GM21526 (cell line): ENCODE measurements around the gene FBXW12.
"Not testable (repeated sequence)": the region's sequence is repeated elsewhere in the genome, so short reads cannot be mapped to it uniquely, and the experiment has no call there.

Experiments
- ATAC-seq: cut with Tn5 transposase; IDR thresholded peaks from one replicate; pipeline ENCODE4 v1.9.1; 2021; ENCODE audit warnings: moderate library complexity; ENCODE audit not compliant: unreplicated experiment, low FRiP score

FBXW12 gene, protein sequence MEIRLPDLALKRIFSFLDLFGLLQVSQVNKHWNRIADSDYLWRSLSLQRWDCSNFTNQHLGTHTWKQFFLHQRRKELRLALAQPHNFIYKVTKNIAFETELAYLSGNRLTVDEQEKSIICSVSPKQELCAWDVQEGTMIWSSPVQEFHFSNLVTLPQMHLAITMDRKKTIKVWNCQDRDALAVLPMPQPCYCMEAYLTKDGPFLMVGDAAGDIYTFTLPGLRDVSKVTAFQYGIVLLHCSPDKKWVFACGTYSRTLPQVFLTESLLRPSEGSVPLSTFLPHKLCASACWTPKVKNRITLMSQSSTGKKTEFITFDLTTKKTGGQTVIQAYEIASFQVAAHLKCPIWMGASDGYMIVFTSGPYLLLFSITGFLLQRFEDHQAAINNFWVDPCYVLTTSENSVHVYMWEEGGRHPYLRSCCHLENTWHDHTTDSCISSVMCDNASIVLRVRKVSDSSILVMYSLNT

DNA sequence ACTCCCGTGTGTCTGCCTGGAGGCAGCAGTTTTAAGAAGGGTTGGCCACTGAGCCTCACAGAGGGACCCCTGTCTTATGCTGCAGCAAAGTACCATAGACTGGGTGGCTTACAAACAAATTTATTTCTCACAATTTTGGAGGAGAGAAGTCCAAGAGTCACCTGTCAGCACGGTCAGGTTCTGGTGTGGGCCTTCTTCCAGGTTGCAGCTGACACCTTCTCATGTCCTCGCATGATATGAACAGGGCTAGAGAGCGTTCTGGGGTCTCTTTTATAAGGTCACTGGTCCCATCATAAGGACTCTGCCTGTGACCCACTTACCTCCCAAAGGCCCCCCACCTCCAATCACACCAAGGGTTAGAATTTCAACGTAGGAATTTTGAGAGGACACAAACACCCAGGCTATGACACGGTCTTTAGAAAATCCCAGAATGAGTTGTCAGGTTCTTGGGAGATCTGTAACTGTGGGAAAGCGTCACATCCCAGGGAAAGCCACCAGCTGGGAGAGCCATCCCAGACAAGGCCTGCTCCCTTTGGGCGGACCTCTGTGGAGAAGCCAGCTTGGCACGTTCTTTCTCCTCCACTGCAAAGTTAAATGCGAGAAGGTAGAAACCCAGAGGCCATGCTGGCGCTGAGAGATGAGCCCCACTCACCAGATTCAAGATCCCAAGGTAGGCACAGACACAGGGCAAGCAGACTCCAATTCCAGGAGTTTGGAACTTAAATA lies at the start of gene FBXW12:
TSS of gene FBXW12 (plus strand) at position 569 of the 726 bp plus-strand sequence. CDS start 549 bp downstream, outside the sequence.
- ATAC-seq, result no peak

DNA sequence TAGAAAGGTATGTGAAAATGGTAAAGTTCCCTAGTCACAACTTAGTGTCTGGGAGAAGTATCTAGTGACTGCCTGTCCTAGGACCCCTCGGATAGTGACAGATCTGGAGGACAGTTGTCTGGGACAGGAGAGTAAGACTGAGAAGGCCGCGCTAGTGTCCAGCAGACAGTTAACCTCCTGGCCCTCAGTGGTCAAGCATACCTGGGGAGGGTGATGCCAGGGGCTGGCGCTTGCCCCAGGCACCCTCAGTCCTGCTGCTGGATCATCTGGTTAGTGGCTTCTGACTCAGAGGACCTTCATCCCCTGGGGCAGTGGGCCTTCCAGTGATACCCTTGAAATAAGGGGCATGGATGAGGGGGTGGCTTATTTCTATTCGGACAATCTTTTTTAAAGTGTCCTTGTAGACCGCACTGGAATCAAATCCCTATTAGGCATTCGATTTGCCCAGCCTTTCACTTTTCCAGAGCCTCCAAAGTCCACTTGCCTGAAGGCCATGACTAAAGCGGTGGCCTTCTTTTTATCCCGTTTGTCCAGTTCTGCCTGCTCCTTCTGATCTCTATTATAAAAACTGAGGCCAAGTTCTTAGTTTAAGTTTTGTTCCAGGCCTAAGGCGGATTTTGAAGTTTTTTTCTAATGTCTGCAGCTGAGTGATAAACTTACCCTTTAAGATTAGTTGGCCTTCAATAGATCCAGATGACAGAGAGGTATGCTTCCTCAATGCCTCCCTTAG lies 40.1 kb upstream of the FBXW12 start:
- ATAC-seq, result not testable (repeated sequence)

DNA sequence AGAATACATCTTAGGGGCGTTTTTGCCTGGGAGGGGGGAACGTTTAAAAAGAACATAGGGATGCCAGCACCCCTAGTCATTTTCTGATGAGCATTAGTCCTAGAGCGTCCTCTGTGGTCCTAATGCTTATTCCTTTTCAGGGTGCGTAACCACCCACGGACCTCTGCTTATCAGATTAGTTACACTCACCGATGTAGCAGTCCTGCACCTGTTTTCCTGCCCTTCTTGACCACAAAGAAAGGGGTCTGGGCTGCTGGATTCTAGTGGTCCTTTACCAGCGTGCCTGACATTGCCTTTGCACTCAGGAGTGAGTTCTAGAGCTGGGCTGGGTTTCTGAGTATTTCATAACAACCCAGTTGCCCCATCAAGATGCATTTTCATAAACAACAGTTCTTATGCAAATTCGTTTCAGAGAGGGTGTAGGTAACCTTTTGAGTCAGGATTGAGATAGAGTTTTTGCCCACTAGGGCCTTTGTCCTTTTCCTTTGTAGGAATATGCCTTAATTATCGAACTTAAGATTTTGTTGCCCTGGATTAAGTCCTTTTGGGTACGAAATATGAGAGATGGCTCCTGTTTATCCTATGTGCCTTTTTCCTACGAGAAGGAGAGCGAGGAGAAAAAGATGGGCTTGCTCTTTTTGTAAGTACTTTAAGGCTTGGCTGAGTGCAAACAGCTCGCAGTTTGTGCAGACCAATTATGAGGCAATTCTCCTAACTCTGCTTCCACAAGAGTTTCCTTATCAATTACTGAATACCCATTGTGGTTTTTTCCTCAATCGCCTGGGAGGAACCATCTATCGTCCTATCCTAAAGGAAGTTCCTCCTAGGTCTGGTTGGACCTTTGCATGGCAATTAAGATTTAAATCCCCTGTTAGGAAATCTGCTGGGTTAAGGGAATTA lies 38.4 kb upstream of the FBXW12 start, which contains the start of gene SPINK8:
TSS of gene SPINK8 (minus strand) at position 316 of the 900 bp plus-strand sequence. CDS start 5,320 bp downstream, outside the sequence.
- not testable (repeated sequence) for ATAC-seq

DNA sequence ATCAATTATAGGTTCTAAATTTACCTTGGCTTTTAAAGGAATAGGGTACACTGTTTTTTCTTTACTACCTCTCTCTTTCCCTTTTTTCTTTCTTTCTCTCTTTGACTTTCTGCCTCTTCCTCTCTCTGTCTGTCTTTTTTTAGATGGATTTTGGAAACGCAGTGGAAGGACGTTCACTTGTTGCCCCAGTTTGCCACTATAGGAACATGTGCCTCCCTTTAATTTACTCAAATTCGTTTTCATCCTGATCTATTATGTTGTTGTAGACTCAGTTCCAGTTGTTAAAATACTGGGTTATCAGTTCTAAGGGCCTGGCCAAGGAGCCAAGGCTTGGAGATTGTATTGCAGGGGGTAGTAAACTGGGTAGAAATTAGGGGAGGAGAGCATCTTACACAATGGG lies 37.4 kb upstream of the FBXW12 start:
- ATAC-seq, result no peak

DNA sequence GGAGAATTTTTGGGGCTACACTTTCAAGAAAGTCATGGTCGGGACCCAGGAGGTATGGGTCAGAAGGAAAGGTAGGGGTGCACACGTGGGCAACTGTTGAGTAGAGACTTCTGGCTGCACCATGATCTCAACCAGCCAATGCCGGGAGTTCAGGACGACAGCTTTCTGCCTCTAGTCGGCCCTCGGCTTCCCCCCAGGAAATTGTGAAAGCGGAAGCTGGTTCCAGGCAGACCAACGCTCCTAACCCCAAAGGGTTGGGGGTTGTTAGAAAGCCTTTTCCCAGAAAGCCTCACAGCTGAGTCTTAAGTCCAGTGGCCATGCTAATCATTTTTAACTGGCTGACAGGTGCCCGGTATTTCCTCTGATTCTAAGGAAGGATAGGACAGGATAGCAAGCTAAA lies 36.7 kb upstream of the FBXW12 start:
- ATAC-seq, result not testable (repeated sequence)

DNA sequence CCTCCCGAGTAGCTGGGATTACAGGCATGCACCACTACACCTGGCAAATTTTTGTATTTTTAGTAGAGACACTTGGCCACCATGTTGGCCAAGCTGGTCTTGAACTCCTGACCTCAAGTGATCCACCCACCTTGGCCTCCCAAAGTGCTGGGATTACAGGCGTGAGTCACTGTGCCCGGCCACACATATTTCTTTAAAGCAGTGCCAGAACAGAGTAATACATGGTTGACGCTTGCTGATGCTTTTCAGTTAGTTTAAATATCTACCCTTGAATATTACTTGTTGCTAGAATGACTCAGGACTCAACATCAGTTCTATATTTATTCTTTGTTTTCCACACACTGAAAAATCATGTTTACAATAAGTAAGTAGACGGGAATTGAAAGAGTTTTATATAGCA lies 34.5 kb upstream of the FBXW12 start:
- ATAC-seq, result not testable (repeated sequence)

DNA sequence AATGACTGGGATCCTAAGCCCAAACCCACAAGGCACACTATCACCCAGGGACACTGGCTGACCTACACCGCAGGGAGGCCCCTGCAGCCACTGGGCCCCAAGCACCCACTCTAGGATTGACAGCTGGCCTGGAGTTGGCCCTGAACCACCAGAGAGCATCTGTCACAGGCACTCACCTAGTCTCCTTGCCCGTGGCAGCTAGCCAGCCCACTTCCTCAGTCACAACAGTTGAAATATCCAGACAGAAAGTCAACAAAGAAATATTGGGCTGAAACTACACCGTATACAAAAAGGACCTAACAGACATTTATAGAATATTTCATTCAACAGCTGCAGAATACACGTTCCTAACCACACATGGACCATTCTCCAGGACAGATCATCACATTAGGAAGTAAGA lies 33.4 kb upstream of the FBXW12 start:
- ATAC-seq, result no peak

DNA sequence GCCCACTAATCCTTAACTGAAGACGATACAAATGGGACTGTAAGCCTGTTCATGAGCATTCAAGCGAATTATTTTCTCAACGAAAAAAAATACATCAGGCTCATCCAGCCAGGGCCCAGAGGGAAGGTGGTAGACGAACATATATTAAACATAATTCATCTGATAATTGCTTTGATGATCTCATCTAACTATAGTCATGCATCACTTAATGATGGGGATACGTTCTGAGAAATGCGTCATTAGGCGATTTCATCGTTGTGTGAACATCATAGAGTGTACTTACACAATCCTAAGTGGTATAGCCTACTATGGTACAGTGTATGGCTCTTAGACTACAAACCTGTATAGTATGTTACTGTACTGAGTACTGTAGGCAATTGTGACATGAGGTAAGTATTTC lies 28.6 kb upstream of the FBXW12 start:
- ATAC-seq, result no peak

DNA sequence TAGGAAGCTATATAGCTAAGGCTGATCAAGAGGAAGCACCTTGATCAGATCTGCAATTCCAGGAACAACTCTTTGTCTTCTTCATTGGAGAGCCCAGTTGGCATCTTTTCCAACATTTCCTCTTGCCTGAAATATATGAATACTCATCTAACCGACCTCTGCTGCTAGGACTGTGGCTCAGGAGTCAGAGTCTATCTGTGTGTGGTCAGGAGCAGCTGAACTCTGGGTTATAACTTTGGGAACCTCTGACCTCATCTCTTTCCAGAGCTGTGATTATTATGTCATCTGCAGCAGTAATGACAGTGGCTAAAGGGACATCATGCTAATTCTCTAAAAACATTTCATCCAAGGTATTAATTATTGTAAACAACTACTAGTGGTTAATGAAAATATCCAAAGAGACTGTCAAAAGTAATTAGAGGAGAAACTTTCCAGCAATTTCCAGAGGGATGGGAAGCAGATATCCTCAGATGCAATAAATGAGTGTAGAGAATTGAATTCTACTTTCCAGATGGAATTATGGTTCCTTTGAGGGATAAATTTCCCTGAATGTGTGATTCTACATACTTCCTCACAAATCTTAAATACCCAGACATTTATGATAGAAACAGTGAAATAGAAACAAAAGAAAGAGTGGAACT lies 27.0 kb upstream of the FBXW12 start:
- ATAC-seq, result no peak

DNA sequence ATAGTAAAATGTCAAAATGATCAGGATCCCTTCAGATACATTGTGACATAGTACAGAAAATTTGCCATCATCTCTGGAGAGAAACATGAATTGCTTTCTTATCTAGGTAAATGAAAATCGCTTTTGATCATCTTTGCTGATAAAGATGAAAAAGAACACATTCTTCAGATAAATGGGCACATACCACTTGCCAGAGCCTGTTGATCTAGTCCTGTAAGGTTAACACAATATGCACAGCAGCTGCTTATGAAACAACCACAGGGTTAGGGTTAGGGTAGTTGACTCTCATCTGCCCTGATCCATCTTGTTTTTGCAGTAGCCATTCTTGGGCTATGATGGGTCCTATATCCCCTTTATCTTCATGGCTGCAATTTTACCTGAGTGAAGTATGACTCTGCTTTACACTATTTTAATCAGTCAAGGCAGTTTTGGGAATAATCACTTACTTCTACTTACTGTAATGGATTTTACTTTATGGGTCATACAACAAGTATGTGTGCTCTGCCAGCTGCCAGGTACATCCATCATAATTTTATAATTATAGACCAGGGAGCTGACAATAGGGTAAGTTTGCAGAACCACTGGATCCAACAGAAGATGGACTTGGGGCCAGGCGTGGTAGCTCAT lies 26.0 kb upstream of the FBXW12 start:
- ATAC-seq, result no peak

DNA sequence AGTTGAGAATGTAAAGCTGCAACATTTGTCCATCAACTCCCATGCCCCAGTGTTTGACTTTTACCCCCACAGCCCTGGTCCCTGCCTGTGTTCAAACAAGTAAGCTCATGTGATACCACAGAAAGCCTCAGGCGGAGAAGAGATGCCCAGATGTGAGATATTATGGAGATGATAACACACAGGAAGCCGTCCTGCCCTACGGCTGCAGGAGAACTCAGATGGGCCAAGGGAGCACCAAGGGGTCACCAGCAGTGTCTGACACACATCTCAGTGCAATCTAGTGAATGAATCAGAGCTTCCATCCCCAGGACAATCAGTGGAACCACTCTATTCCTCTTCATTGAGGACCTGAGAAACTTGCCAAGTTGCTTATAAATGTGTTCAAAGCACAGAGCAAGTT lies 24.5 kb upstream of the FBXW12 start:
- no peak for ATAC-seq

DNA sequence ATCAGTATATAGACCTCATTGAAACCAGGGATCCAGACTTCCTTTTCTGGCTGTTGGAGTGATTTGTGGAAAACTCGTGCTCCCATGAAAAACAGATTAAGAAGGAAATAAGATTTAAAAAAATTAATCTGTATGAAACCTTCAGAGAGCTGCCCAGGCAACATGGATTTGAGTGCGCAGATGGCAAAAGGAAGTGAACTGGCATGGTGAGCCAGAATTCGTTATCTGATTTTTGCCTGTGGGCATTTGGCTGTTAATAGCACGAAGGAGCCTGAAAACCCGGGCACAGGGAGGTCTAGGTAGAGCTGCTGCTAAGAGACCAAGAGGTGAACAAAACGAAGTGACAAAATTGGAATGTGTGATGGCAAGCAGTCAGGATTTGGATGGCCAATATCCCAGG lies 19.5 kb upstream of the FBXW12 start:
- ATAC-seq, result no peak

DNA sequence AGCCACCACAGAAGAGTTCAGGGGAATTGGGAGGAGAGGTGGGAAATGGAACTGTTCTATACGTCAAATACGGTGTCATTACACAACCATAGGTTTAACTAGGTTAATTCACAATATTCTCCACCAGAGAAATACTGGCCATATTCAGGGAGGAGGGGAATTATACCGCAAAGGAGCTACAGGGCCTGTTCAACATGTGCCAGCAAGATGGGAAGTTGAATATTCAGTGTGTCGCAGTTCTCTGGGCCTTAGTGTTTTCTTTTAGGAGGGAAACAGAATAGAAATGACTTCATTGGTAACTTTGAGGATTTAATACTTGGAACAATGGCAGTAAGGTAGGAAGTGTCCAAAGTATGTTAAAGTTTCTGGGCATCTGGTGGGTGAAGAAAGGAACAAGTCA lies 18.0 kb upstream of the FBXW12 start:
- no peak for ATAC-seq

DNA sequence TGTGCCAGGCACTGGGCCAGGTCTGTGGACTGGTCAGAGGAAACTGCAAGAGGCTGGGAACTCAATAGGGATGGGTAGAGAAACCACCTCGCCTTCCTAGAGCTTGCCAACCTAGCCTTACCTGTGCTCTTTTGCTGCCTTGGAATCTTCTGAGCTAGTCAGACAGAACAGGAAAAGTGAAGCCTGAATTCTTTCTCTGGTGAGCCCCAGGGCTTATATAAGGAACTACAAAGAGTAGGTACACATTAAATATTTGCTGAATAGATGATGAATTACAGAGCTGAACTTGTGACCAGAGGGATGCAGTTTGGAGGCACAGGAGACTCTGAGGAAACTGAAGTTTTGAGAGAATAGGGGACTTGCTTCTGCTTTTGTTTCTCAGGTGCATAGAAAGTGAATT lies 15.6 kb upstream of the FBXW12 start:
- no peak for ATAC-seq

DNA sequence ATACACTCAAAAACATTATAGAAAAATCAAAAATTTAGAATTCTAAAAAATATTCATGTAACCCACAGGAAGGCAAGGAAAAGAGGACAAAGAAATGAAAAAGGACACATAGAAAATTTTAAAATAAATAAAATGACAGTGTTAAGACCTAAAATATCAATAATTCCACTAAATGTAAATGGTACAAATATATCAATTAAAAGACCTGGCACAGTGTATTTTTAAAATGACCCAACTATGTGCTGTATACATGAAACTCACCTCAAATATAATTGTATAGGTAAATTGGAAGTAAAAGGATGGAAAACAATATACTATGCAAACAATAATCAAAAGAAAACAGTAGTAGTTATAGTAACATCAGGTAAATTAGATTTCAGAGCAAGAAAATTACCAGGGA lies 10.1 kb upstream of the FBXW12 start:
- ATAC-seq, result no peak

DNA sequence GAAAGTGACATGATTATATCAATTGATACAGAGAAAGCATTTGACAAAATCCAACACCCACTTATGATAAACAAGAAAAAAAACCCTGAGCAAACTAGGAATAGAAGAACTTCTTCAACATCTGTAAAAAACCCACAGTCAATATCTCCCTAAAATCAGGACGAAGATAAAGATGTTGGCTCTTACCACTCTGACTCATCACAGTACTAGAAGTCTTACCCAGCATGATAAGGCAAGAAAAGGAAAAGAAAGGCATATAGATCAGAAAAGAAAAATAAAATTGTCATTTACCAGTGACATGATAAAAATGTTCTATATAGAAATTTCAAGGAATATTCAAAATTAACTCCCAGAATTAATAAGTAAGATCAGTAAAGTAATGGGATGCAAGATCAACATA lies 7.2 kb upstream of the FBXW12 start:
- ATAC-seq, result no peak

DNA sequence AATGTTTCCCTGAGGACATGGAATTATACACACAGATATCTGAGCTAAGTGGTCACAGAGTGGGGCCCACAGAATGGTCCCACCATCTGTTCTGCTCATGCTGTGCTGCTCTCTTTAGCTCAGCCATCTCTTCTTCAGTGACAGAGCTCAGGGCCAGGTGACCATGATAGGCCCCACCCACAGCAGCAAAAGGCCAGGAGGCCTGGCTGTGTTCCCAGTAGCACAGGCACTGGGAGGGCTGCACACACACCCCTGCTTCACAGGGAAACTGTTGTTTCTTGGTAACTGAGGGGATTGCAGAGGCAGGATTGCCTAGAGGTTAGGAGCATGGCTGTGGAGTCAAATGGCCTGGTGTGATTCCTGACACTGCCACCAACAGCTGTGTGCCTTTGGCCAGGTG lies 4.8 kb upstream of the FBXW12 start:
- ATAC-seq, result no peak

DNA sequence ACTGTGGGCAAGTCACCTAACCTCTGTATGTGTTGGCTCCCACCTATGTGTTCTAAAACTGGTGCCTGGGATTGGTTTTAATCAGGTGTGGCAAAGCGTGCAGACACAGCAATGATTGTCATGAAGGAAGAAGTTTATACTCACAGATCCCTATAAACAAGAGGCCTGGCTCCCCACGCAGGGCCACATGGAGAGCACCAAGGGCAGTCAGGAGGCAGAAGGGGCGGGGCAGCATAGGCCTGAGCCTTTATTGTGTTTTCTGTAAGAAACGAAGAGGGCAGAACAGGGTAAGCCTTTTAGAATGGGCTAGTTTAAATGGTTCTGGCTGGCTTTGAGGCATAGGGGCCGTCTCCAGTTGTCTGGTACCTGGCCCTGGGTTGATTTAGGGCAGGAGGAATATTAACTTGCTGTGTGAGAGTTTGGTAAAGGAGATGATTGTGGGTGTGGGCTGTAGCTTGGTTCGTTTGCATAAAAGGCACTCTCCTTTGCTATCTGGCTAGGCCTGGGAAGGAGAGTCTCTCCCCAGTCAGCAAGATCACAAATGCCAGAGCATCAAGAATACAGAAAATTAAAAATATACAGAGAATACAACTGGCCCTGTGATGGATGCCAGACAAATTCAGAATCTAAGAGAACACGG lies 2.2 kb upstream of the FBXW12 start:
- ATAC-seq, result no peak

DNA sequence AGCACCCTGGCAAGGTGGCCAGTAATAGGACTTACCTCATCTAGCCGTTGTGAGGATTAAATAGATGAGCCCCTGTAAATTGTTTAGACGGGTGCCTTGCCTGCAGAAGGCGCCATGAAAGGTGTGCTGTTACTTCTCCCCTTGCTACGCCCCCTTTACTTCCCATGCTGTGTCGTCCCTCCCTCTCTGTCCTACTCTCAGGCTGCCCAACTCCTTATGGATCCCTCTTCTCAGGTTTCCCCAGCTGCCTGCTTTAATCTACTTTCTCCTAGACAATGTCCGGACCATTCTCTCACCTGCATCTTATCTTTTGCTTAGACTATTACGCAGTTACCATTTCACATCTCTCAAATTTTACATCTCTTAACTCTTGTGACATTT lies 1.7 kb upstream of the FBXW12 start:
- ATAC-seq, result no peak
